HL-60 (cell line): Measurements from ENCODE around the gene ARHGEF16.

Experiments used
- GABPA ChIP-seq: IDR thresholded peaks from 2 replicates; pipeline ENCODE4 v1.6.1; 2012; ENCODE audit warnings: low read depth
- POLR2AphosphoS5 ChIP-seq: IDR thresholded peaks from 2 replicates; pipeline ENCODE4 v1.6.1; 2012; ENCODE audit warnings: low read depth
- SPI1 ChIP-seq: IDR thresholded peaks from 2 replicates; pipeline ENCODE4 v1.6.1; 2012; ENCODE audit warnings: low read depth, mild to moderate bottlenecking, borderline replicate concordance
- TF ChIP-seq, protein P1 (sequence below): IDR thresholded peaks from one replicate; pipeline ENCODE4 v1.5.1; 2011; ENCODE audit warnings: low read length, control low read depth, inconsistent platforms; ENCODE audit not compliant: insufficient read depth
- TF ChIP-seq, protein P2 (sequence below): IDR thresholded peaks from 2 replicates; pipeline ENCODE4 v1.6.1; 2012; ENCODE audit warnings: low read depth; ENCODE audit not compliant: insufficient replicate concordance

DNA sequence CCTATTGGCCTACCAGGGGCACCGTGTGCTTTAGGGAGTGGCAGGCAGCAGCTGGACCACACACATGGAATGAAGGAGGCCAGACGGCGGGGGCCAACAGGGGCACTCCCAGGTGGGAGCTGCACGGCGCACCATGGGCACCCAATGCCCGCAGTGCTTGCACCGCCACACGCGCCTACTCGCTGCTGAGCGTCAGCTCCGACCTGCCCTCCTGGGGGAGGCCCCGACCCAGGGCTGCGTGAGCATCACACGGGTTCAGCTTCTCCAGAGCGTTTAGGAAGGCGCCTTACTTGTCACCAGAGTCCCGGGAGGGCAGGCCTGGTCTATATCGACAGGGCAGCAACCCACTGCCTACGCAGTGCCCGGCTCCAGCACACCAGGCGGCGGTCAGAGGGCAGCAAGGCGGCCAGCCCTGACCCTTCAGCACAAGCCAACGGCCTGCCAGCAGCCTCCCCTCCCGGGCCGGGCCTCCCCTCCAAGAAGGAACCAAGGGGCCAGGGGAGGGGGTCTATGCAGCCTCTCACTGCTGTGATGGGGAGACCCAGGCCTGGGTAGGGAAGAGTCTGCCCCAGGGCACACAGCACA is 64.9 kb downstream of the ARHGEF16 start:
- TF ChIP-seq, protein P1, sequence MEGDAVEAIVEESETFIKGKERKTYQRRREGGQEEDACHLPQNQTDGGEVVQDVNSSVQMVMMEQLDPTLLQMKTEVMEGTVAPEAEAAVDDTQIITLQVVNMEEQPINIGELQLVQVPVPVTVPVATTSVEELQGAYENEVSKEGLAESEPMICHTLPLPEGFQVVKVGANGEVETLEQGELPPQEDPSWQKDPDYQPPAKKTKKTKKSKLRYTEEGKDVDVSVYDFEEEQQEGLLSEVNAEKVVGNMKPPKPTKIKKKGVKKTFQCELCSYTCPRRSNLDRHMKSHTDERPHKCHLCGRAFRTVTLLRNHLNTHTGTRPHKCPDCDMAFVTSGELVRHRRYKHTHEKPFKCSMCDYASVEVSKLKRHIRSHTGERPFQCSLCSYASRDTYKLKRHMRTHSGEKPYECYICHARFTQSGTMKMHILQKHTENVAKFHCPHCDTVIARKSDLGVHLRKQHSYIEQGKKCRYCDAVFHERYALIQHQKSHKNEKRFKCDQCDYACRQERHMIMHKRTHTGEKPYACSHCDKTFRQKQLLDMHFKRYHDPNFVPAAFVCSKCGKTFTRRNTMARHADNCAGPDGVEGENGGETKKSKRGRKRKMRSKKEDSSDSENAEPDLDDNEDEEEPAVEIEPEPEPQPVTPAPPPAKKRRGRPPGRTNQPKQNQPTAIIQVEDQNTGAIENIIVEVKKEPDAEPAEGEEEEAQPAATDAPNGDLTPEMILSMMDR: no peak
- TF ChIP-seq, protein P2, sequence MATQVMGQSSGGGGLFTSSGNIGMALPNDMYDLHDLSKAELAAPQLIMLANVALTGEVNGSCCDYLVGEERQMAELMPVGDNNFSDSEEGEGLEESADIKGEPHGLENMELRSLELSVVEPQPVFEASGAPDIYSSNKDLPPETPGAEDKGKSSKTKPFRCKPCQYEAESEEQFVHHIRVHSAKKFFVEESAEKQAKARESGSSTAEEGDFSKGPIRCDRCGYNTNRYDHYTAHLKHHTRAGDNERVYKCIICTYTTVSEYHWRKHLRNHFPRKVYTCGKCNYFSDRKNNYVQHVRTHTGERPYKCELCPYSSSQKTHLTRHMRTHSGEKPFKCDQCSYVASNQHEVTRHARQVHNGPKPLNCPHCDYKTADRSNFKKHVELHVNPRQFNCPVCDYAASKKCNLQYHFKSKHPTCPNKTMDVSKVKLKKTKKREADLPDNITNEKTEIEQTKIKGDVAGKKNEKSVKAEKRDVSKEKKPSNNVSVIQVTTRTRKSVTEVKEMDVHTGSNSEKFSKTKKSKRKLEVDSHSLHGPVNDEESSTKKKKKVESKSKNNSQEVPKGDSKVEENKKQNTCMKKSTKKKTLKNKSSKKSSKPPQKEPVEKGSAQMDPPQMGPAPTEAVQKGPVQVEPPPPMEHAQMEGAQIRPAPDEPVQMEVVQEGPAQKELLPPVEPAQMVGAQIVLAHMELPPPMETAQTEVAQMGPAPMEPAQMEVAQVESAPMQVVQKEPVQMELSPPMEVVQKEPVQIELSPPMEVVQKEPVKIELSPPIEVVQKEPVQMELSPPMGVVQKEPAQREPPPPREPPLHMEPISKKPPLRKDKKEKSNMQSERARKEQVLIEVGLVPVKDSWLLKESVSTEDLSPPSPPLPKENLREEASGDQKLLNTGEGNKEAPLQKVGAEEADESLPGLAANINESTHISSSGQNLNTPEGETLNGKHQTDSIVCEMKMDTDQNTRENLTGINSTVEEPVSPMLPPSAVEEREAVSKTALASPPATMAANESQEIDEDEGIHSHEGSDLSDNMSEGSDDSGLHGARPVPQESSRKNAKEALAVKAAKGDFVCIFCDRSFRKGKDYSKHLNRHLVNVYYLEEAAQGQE: no peak
- TF ChIP-seq POLR2AphosphoS5 (no peak), GABPA (no peak), SPI1 (no peak)
